Middle frontal gyrus (tissue), 1 donor: ENCODE data around the gene LLGL1.

Experiments
- DNase-seq: peaks from one replicate; pipeline ENCODE4 v3.0.0-alpha.2; 2015; ENCODE audit warnings: low spot score; ENCODE audit errors: extremely low spot score

Gene LLGL1

GRCh38 chr17:18229771-18230170 lies 4.3 kb downstream of the LLGL1 start:
- no peak for DNase-seq

- no peak for DNase-seq
Measured at GRCh38 chr17:18230288-18231141, 5.1 kb downstream of the LLGL1 start.

DNA sequence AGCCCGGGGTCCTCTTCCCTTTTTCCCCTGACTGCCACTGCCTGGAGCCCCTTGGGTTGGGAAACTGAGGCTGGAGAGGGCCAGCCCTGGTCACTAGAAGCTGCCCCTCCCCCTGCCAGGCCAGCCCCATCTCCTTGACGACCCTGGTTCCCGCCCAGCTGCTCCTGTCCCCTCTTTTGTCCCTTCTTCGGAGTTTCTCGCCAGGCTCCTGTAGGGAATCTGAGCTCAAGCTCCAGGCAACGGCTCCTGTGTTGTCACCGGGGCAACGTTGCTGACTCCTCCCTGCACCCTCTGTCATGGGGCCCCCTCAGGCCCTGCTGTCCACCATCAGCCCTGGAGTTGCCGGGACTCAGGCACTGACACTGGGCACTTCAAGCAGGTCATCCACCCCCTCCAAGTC lies 5.7 kb downstream of the LLGL1 start:
- no peak for DNase-seq

DNA sequence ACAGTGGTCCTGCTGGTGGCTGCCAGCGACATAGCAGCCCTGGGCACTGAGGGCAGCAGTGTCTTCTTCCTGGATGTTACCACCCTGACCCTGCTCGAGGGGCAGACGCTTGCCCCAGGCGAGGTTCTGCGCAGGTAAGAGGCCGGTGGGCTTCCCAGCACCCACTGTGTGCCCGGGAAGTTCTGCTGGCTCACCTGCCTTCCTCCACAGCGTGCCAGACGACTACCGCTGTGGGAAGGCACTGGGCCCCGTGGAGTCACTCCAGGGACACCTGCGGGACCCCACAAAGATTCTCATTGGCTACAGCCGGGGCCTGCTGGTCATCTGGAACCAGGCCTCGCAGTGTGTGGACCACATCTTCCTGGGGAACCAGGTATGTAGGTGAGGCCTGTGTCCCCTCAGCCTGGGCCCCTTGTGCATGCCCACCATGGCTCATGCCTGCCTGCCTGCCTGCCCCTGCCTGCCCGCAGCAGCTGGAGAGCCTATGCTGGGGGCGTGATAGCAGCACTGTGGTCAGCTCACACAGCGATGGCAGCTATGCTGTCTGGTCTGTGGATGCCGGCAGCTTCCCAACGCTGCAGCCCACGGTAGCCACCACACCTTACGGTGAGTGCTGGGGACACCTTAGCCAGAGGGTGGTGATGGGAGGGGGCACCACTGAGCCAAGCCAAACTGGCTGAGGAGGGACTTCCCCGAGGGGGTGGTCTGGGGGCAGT lies 8.5 kb downstream of the LLGL1 start:
- no peak for DNase-seq

DNA sequence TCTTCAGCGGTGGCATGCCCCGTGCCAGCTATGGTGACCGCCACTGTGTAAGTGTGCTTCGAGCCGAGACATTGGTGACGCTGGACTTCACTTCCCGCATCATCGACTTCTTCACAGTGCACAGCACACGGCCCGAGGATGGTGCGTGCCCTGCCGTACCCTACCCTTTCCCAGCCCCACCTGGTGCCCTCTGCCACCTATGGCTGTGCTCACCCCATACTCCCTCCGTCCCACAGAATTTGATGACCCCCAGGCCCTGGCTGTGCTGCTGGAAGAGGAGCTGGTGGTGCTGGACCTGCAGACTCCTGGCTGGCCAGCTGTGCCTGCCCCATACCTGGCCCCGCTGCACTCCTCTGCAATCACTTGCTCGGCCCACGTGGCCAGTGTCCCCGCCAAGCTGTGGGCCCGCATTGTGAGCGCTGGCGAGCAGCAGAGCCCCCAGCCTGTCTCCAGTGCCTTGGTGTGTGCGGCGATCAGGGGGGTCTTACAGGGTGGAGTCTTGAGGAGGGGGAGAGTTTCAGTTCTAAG lies 9.5 kb downstream of the LLGL1 start:
- no peak for DNase-seq

DNA sequence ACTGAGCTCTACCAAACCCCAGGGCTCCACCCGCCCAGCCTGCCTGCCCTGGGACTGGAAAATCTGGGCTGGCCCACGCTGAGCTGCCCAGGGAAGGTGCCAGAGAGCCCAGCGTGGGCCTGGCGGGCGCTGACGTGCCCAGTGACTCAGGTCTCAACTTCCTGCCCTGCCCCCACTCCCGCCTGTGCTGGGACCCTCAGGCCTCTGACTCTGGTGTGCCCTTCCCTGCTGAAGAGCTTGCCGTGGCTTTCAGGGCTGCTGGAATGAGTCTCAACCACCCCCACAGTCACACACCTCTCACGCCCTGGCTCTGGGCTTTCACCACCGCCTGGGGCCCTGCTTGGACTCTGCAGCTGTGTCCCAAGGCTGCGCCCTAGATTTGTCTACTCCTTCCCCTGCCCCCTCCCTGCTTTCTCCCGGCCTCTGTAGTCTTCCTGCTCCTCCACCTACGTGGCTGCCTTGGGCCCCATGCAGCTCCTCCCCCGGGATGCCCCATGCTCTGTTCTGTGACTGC lies 10.4 kb downstream of the LLGL1 start:
- DNase-seq, result no peak

GRCh38 chr17:18236494-18236893 lies 11.1 kb downstream of the LLGL1 start:
- DNase-seq, result no peak

- no peak for DNase-seq
Measured at GRCh38 chr17:18237461-18237860, 12.0 kb downstream of the LLGL1 start.

DNA sequence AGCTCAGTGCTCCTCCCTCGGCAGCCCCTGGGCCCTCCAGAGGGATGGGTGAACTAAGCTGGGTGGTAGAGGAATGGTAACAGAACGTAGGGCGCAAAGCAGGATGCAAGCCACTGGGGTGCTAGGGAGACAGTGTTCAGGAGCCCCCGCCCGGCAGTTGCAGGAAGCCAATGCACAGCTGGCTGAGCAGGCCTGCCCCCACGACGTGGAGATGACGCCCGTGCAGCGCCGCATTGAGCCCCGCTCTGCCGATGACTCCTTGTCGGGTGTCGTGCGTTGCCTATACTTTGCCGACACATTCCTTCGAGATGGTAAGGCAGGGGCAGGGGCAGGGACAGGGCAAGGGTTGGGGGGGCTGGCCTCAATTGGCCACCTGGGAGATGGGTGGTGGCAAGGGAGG lies 12.9 kb downstream of the LLGL1 start:
- DNase-seq, result no peak

GRCh38 chr17:18240449-18240848 lies 15.0 kb downstream of the LLGL1 start:
- no peak for DNase-seq

- no peak for DNase-seq
Measured at GRCh38 chr17:18241229-18241871, 15.9 kb downstream of the LLGL1 start.

DNA sequence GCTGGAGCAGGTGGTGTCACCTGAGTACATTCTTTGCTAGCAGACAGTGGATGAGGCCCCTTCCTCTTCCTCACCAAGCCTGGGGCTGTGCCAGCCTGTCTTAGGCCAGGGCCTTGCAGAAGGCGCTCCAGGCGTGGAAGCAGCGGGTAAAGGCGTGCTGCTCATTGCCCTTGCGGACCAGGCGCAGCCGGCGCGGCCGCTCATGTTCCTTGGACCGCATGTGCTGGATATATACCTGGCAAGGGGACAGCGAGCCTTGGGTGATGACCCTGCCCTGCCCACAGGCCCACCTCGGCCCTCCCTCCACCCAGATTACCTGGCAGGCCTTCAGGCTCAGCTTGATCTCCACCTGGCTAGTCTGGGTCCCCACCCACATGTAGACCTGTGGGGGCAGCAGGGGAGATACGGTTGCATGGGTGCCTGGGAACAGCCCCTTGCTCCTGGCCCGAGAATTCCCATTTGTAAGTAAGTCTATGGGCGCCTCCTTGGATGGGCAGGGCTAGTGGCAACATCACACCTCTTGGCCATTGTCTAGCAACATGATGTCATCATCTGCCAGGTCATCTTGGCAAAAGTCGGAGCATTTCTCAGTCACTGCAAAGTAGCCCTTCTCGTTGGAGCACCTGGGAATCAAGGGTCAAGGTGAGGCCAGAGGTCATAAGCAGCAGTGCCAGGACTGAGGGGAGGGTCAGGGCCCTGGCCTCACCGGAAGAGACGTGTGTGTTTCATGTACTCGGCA lies 19.8 kb downstream of the LLGL1 start:
- no peak for DNase-seq

- no peak for DNase-seq
Measured at GRCh38 chr17:18246109-18246725, 20.8 kb downstream of the LLGL1 start.

DNA sequence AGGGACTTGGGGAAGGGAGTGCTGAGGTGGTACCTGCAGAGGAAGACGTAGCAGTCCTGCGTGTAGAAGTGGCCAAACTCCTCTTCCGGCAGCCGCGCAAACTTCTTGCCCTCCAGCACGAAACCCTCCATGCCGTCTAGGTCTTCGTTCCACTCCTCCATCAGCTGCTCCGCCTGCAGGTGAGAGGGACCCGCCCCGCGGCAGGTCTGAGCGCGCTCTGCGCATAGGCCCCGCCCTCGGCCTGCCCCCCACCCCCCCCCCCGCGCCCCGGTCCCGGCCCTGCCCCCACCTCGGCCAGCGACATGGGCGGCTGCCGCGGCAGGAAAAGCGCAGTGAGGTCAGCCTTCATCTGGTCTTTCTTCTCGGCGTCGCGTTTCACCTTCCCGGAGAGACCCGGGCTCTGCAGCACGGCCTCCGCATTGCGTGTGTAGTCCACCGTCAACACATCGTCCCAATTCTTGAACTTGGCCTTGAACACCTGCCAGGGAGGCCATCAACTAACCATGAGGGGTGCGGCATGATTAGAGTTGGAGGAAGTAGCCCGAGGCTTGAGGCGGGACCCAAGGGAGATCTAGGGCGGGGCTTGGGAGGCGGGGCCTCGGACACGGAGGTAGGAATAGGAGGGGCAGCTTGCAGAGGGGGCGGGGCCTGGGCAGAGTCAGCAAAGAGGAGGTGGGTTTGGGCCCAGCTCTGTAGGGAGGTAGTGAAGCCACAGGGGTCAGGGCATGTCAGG lies 21.6 kb downstream of the LLGL1 start:
- no peak for DNase-seq

- no peak for DNase-seq
Measured at GRCh38 chr17:18247613-18248001, 22.2 kb downstream of the LLGL1 start.

DNA sequence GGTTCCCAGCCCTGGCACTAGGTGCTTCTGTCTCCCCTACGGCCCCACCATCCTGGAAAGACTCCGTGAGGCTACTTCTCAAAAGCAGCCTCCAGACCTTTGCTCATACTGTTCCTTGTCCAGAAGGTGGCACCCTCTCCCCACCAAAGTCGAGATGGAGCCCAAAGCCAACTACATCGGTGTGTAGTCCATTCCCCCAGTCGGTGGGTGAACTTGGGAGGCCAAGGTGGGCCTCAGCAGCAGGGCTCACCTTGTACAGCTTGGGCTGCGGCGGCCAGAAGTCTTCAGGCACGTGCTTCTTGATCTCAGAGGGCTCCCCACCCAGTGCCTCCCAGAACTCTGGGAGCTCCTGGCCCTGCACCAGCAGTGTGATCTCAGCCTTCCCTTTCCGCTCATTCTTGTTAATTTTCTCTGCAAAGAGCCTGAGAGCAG lies 22.9 kb downstream of the LLGL1 start:
- DNase-seq, result peak; percentile 62

- DNase-seq, result no peak
Measured at GRCh38 chr17:18248811-18249210, 23.4 kb downstream of the LLGL1 start.

- no peak for DNase-seq
Measured at GRCh38 chr17:18250259-18250658, 24.8 kb downstream of the LLGL1 start.

DNA sequence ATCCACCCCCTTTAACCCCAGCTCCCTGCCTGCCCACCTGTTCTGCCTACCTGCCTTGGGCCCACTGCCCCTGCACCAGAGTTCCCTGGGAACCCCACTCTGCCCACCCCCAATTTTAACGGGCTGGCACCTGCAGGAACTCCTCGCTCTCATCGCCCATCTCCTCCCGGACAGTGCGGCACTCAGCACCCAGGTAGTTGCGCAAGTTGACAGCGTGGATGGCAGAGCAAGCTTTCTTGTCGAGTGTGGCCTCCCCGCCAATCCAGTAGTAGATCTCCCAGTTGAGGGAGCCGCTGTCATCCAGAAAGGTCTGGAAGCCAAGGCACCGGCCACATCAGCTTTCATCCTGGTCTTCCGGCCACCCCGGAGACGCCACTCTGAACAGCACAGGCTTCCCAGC lies 25.3 kb downstream of the LLGL1 start:
- no peak for DNase-seq

DNA sequence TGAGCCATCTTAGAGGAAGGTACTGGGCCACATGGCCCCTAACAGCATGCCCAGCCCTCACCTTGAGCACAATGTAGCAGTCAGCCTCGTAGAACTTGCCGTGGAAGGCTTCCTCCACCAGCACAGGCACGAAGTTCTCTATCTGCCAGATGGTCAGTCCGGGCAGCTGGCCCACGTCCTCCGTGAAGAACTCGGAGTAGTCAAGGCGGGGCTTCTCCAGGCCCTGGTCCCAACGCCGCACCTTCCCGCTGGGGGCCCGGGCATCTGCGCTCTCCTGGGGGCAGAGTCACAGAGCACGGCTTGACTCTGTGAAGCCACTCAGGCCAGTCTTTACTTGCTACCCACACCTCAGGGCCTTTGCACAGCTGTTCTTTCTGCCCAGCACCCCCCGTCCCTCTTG lies 25.8 kb downstream of the LLGL1 start:
- no peak for DNase-seq
